ENCODE data around the gene AKT1S1.
A peak's percentile ranks its signal among the peaks of the same experiment; 100 is the strongest.

- TF ChIP-seq SUZ12 (IDR thresholded peaks at IDR 0.05), result no peak
- TF ChIP-seq HDGF (IDR thresholded peaks at IDR 0.05; ENCODE audit: borderline replicate concordance), result no peak
- no peak for TF ChIP-seq SP1 (IDR thresholded peaks at IDR 0.05)
- TF ChIP-seq BHLHE40 (IDR thresholded peaks at IDR 0.05; ENCODE audit: borderline replicate concordance), result no peak
- TF ChIP-seq FOXA1 (IDR thresholded peaks at IDR 0.05), result no peak
- TF ChIP-seq FOXK2 (IDR thresholded peaks at IDR 0.05), result no peak
- no peak for TF ChIP-seq FOXM1 (IDR thresholded peaks at IDR 0.05; ENCODE audit: borderline replicate concordance)
- no peak for TF ChIP-seq NFRKB (IDR thresholded peaks at IDR 0.05)
- peak; percentile 29; the same call in 1 of the 2 replicates for TF ChIP-seq PKNOX1 (IDR thresholded peaks at IDR 0.05)
- TF ChIP-seq ELF4 (IDR thresholded peaks at IDR 0.05), result no peak
- no peak for TF ChIP-seq ARNT (IDR thresholded peaks at IDR 0.05)
- no peak for TF ChIP-seq LEF1 (IDR thresholded peaks at IDR 0.05; ENCODE audit: borderline replicate concordance)
Measured at GRCh38 chr19:49849433-49850220, 27.5 kb downstream of the AKT1S1 start.

All from HEK293T (cell line).